IPS-18c (cell line): ENCODE results near the gene VPS37C.

Source experiments
- H3K4me3 ChIP-seq: 2 replicates; pipeline ENCODE4 v1.7.0; 2013; ENCODE audit warnings: low read depth, mild to moderate bottlenecking, low read length, moderate library complexity; ENCODE audit not compliant: insufficient read depth
- H3K9me3 ChIP-seq: one replicate; pipeline ENCODE4 v1.6.1; 2013; ENCODE audit warnings: mild to moderate bottlenecking, low read length, moderate library complexity; ENCODE audit not compliant: control insufficient read depth, insufficient read depth

VPS37C gene

GRCh38 chr11:61162092-61162941 lies 1.1 kb upstream of the VPS37C start:
- peak overlapping the region; percentile 96; the same call in 1 of the 2 replicates for H3K4me3 ChIP-seq
- peaks cover 3% of the 10 kb centered on the region for H3K9me3 ChIP-seq

- H3K4me3 ChIP-seq = peak overlapping the region; percentile 96
- H3K9me3 ChIP-seq = no peaks in the 10 kb centered on the region
Measured at GRCh38 chr11:61160487-61161189, 588 bp downstream of the VPS37C start.

- Histone ChIP-seq H3K4me3 (no peak overlapping the region), H3K9me3 (no peaks in the 10 kb centered on the region)
Measured at GRCh38 chr11:61158691-61159381, 2.4 kb downstream of the VPS37C start.

GRCh38 chr11:61157743-61158142 lies 3.5 kb downstream of the VPS37C start:
- no peak overlapping the region for H3K4me3 ChIP-seq
- no peaks in the 10 kb centered on the region for H3K9me3 ChIP-seq

GRCh38 chr11:61155741-61156140 lies 5.5 kb downstream of the VPS37C start:
- Histone ChIP-seq H3K9me3 (no peaks in the 10 kb centered on the region), H3K4me3 (no peak overlapping the region)

- Histone ChIP-seq H3K4me3 (no peak overlapping the region), H3K9me3 (no peaks in the 10 kb centered on the region)
Measured at GRCh38 chr11:61155312-61155711, 5.9 kb downstream of the VPS37C start.

- Histone ChIP-seq H3K4me3 (no peak overlapping the region), H3K9me3 (no peaks in the 10 kb centered on the region)
Measured at GRCh38 chr11:61154528-61154927, 6.7 kb downstream of the VPS37C start.

GRCh38 chr11:61153593-61154095 lies 7.6 kb downstream of the VPS37C start:
- H3K9me3 ChIP-seq = no peaks in the 10 kb centered on the region
- H3K4me3 ChIP-seq = no peak overlapping the region

- H3K4me3 ChIP-seq = no peak overlapping the region
- no peaks in the 10 kb centered on the region for H3K9me3 ChIP-seq
Measured at GRCh38 chr11:61152816-61153592, 8.2 kb downstream of the VPS37C start.

- no peak overlapping the region for H3K4me3 ChIP-seq
- no peaks in the 10 kb centered on the region for H3K9me3 ChIP-seq
Measured at GRCh38 chr11:61151545-61152252, 9.5 kb downstream of the VPS37C start.

GRCh38 chr11:61150706-61151544 lies 10.3 kb downstream of the VPS37C start:
- Histone ChIP-seq H3K4me3 (no peak overlapping the region), H3K9me3 (no peaks in the 10 kb centered on the region)

GRCh38 chr11:61149624-61150615 lies 11.3 kb downstream of the VPS37C start:
- H3K4me3 ChIP-seq = no peak overlapping the region
- H3K9me3 ChIP-seq = no peaks in the 10 kb centered on the region

- Histone ChIP-seq H3K4me3 (no peak overlapping the region), H3K9me3 (peaks cover 2% of the 10 kb centered on the region)
Measured at GRCh38 chr11:61147791-61148620, 13.2 kb downstream of the VPS37C start.

GRCh38 chr11:61147271-61147670 lies 14.0 kb downstream of the VPS37C start:
- no peak overlapping the region for H3K4me3 ChIP-seq
- peaks cover 2% of the 10 kb centered on the region for H3K9me3 ChIP-seq
